HG02642 (cell line): ENCODE results near the gene SDSL.

Source experiments
- ATAC-seq: cut with Tn5 transposase; IDR thresholded peaks from one replicate; pipeline ENCODE4 v1.9.1; 2021; ENCODE audit warnings: mild to moderate bottlenecking; ENCODE audit not compliant: unreplicated experiment, poor library complexity

Gene SDSL

GRCh38 chr12:113396200-113396599 lies 26.0 kb upstream of the SDSL start:
- ATAC-seq = no peak

GRCh38 chr12:113396828-113397496 lies 25.2 kb upstream of the SDSL start:
- ATAC-seq = no peak

DNA sequence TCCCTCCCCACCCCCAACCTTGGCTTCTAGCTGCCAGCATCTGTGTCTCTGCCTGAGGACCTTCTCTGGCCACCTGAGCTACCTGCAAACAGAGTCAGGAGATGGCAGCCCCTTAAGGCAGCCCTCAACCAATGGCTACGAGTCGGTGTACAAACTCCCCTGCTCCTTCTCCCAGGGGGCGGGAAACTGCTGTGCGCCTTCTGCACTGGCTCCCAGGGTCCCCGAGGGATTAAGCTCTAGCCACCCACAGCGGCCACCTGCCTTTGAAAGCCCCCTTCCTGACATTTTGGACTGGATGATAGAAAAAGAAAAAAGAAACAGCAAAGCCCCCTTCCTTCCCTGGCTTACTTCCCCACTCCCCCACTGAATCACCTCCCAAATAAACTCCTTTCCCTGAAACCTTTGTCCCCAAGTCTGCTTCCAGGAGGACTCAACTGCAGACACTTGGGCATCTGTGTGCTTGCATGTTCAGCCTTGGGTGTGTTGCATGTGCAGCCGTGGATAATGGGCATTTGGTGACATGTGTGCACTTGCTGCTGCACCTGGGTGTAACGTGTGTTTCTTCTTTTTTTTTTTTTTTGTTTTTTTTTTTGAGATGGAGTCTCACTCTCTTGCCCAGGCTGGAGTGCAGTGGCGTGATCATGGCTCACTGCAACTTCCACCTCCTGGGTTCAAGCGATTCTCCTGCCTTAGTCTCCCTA lies 24.5 kb upstream of the SDSL start:
- no peak for ATAC-seq

- ATAC-seq = no peak
Observed at GRCh38 chr12:113398346-113399290, 23.6 kb upstream of the SDSL start.

- no peak for ATAC-seq
Observed at GRCh38 chr12:113399490-113399889, 22.7 kb upstream of the SDSL start.

GRCh38 chr12:113400362-113400761 lies 21.8 kb upstream of the SDSL start:
- no peak for ATAC-seq

GRCh38 chr12:113401066-113402000 lies 20.8 kb upstream of the SDSL start:
- no peak for ATAC-seq

GRCh38 chr12:113402586-113403260 lies 19.5 kb upstream of the SDSL start:
- ATAC-seq = no peak

GRCh38 chr12:113403435-113404415 lies 18.5 kb upstream of the SDSL start, which contains the start of gene SDS:
Gene SDS, minus strand, starts transcription at chr12:113403887. Its CDS starts 4,179 bp downstream, at chr12:113399708.
- ATAC-seq = no peak

GRCh38 chr12:113405694-113406093 lies 16.5 kb upstream of the SDSL start:
- ATAC-seq = no peak

DNA sequence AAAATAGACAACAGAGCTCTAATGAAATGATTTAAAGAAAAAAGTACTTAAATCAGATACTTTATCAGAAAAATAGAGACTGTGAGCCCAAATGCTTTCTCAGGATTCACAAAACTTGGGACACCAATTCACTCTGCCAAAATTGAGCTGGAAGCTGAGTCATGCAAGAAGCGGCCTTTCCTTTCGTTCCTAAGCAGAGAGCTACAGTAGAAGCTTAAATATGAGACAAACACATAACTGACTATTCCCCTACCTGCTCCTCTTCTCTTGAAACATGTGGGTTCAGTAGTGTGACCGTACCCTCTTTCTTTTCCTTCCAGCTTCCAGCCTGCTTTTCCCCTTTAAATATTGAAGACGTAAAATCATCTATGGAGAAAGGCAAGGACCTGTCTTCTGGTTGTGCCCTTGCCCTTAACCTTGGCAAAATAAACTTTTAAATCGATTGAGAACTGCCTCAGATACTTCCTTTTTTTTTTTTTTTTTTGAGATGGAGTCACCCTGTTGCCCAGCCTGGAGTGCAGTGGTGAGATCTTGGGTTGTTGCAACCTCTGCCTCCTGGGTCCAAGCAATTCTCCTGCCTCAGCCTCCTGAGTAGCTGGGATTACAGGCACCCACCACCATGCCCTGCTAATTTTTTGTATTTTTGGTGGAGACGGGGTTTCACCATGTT lies 14.1 kb upstream of the SDSL start:
- ATAC-seq = no peak

- no peak for ATAC-seq
Observed at GRCh38 chr12:113408756-113409298, 13.4 kb upstream of the SDSL start.

GRCh38 chr12:113409462-113410124 lies 12.6 kb upstream of the SDSL start:
- no peak for ATAC-seq

GRCh38 chr12:113413488-113413939 lies 8.7 kb upstream of the SDSL start:
- ATAC-seq = no peak

- no peak for ATAC-seq
Observed at GRCh38 chr12:113414519-113415038, 7.6 kb upstream of the SDSL start.

GRCh38 chr12:113416091-113416754 lies 6.0 kb upstream of the SDSL start:
- ATAC-seq = no peak
